NCI-H1417 (cell line): ENCODE measurements around the gene MSANTD1.

Experiments used
- DNase-seq, 3 experiments: peaks; one replicate each; lab custom pipeline; 2025; lab: John Stamatoyannopoulos, UW

Gene MSANTD1

GRCh38 chr4:3233391-3234071 lies 15.4 kb upstream of the MSANTD1 start:
- DNase-seq = no peak

GRCh38 chr4:3234171-3235029 lies 14.6 kb upstream of the MSANTD1 start:
- no peak for DNase-seq

- no peak for DNase-seq
These were observed 14.0 kb upstream of the MSANTD1 start for GRCh38 chr4:3235030-3235345.

GRCh38 chr4:3235581-3235980 lies 13.4 kb upstream of the MSANTD1 start:
- DNase-seq = no peak

- no peak for DNase-seq
These were observed 12.6 kb upstream of the MSANTD1 start for GRCh38 chr4:3236326-3236878.

- no peak for DNase-seq
These were observed 11.7 kb upstream of the MSANTD1 start for GRCh38 chr4:3237266-3237665.

GRCh38 chr4:3237712-3238560 lies 11.0 kb upstream of the MSANTD1 start:
- peak in 1 of 3 experiments; percentile 20 for DNase-seq

GRCh38 chr4:3238721-3239120 lies 10.2 kb upstream of the MSANTD1 start:
- peak; percentile 30 to 72 (median 60) for DNase-seq

- DNase-seq = no peak
These were observed 9.7 kb upstream of the MSANTD1 start for GRCh38 chr4:3239303-3239702.

GRCh38 chr4:3239998-3240920 lies 8.7 kb upstream of the MSANTD1 start:
- DNase-seq = peak; percentile 84 to 99 (median 97)

GRCh38 chr4:3240936-3241522 lies 7.9 kb upstream of the MSANTD1 start:
- DNase-seq = peak; percentile 30 to 91 (median 77)

GRCh38 chr4:3241898-3242524 lies 6.9 kb upstream of the MSANTD1 start:
- DNase-seq = no peak

GRCh38 chr4:3243136-3243780 lies 5.7 kb upstream of the MSANTD1 start:
- peak; percentile 24 to 86 (median 46) for DNase-seq

- DNase-seq = no peak
These were observed 5.0 kb upstream of the MSANTD1 start for GRCh38 chr4:3244002-3244401.

- no peak for DNase-seq
These were observed 4.2 kb upstream of the MSANTD1 start for GRCh38 chr4:3244747-3245146.

GRCh38 chr4:3245676-3246075 lies 3.3 kb upstream of the MSANTD1 start:
- DNase-seq = no peak

- no peak for DNase-seq
These were observed 2.2 kb upstream of the MSANTD1 start for GRCh38 chr4:3246458-3247398.

GRCh38 chr4:3247399-3248177 lies 1.4 kb upstream of the MSANTD1 start:
- DNase-seq = no peak
